IMR-90 (cell line): ENCODE data around the gene INAVA. TPM values are rescaled to one million over a fixed set of nuclear protein-coding genes. Genes with fewer than 3 reads are reported as not detected.

ENCODE experiments used
- ATAC-seq: fragments of 200-7000 bp; cut with Tn5 transposase; 2 replicates; pipeline ENCODE4 v1.9.1; 2020; ENCODE audit warnings: low read depth, mild to moderate bottlenecking, moderate library complexity
- BruUV-seq: library from RNA; stranded (reverse); fragments of 400-500 nt; replicated peaks from 2 replicates; lab custom pipeline; 2021; lab: Mats Ljungman, UMichigan
- CTCF ChIA-PET: fragments of 300-600 bp; formaldehyde crosslinking; extraction: SDS; loops from one replicate; lab custom pipeline; 2021; ENCODE audit warnings: antibody characterized with exemption; lab: Yijun Ruan, JAX
- POLR2A ChIA-PET: fragments of 300-600 bp; sonication (Branson Sonifier 250); formaldehyde crosslinking; loops from one replicate; lab custom pipeline; 2022; ENCODE audit warnings: antibody characterized with exemption; ENCODE audit not compliant: unreplicated experiment; lab: Charles Lee
- DNase-seq: peaks from one replicate; pipeline ENCODE4 v3.0.0; 2013
- H2AFZ ChIP-seq: replicated peaks from 2 replicates; pipeline ENCODE3; 2013; ENCODE audit warnings: low read length, mild to moderate bottlenecking; ENCODE audit not compliant: poor library complexity
- H2AK5ac ChIP-seq: 2 replicates; pipeline ENCODE4 v1.6.1; 2013; ENCODE audit warnings: low read depth, low read length, inconsistent platforms
- H2AK9ac ChIP-seq: replicated peaks from 2 replicates; pipeline ENCODE3; 2013; ENCODE audit warnings: mild to moderate bottlenecking, low read depth, low read length, moderate library complexity; ENCODE audit not compliant: poor library complexity
- H2BK120ac ChIP-seq: 2 replicates; pipeline ENCODE4 v1.6.1; 2013; ENCODE audit warnings: low read depth, low read length, inconsistent platforms
- H2BK15ac ChIP-seq: 3 replicates; pipeline ENCODE4 v1.6.1; 2013; ENCODE audit warnings: low read depth, low read length, inconsistent platforms
- H2BK20ac ChIP-seq: 2 replicates; pipeline ENCODE4 v1.6.1; 2013; ENCODE audit warnings: low read depth, mild to moderate bottlenecking, inconsistent platforms, low read length, moderate library complexity
- H2BK5ac ChIP-seq: 2 replicates; pipeline ENCODE4 v1.6.1; 2013; ENCODE audit warnings: mild to moderate bottlenecking, low read depth, low read length, inconsistent platforms; ENCODE audit not compliant: poor library complexity, severe bottlenecking
- H3K14ac ChIP-seq: replicated peaks from 2 replicates; pipeline ENCODE4 v1.6.1; 2013; ENCODE audit warnings: low read depth, low read length, inconsistent platforms
- H3K18ac ChIP-seq: 2 replicates; pipeline ENCODE4 v1.6.1; 2013; ENCODE audit warnings: low read depth, low read length, control low read depth
- H3K23ac ChIP-seq: 2 replicates; pipeline ENCODE4 v1.6.1; 2013; ENCODE audit warnings: low read depth, low read length, inconsistent platforms
- H3K27ac ChIP-seq: 2 replicates; pipeline ENCODE4 v1.5.1; 2013; ENCODE audit warnings: mild to moderate bottlenecking, control low read depth, low read length; ENCODE audit not compliant: insufficient read depth
- H3K27me3 ChIP-seq: 2 replicates; pipeline ENCODE4 v1.6.1; 2013; ENCODE audit warnings: low read length; ENCODE audit not compliant: control insufficient read depth, insufficient read depth
- H3K36me3 ChIP-seq: 2 replicates; pipeline ENCODE4 v1.6.1; 2013; ENCODE audit warnings: low read length, mixed read lengths; ENCODE audit not compliant: control insufficient read depth, insufficient read depth
- H3K4ac ChIP-seq: 2 replicates; pipeline ENCODE4 v1.6.1; 2013; ENCODE audit warnings: low read depth, low read length, inconsistent platforms
- H3K4me1 ChIP-seq: 2 replicates; pipeline ENCODE4 v1.6.1; 2013; ENCODE audit warnings: low read length, mixed read lengths; ENCODE audit not compliant: control insufficient read depth, insufficient read depth
- H3K4me2 ChIP-seq: 2 replicates; pipeline ENCODE4 v1.6.1; 2013; ENCODE audit warnings: low read depth, mild to moderate bottlenecking, control low read depth, low read length, moderate library complexity
- H3K4me3 ChIP-seq: 2 replicates; pipeline ENCODE4 v1.5.1; 2013; ENCODE audit warnings: low read depth, mild to moderate bottlenecking, control low read depth, low read length, moderate library complexity; ENCODE audit not compliant: insufficient read depth
- H3K56ac ChIP-seq: 2 replicates; pipeline ENCODE4 v1.6.1; 2013; ENCODE audit warnings: low read length, inconsistent platforms; ENCODE audit not compliant: insufficient read depth; ENCODE audit errors: extremely low read depth
- H3K79me1 ChIP-seq, 2 experiments: 2 replicates each; pipeline ENCODE4 v1.6.1; 2013; ENCODE audit warnings: low read length in 2 of 2, inconsistent platforms in 1 of 2, low read depth in 1 of 2
- H3K9ac ChIP-seq: 2 replicates; pipeline ENCODE4 v1.6.1; 2013; ENCODE audit warnings: low read depth, low read length, control low read depth
- H3K9me1 ChIP-seq: 2 replicates; pipeline ENCODE4 v1.6.1; 2013; ENCODE audit warnings: low read length, inconsistent platforms; ENCODE audit not compliant: insufficient read depth
- H3K9me3 ChIP-seq: 2 replicates; pipeline ENCODE4 v1.6.1; 2013; ENCODE audit warnings: low read length; ENCODE audit not compliant: control insufficient read depth, insufficient read depth
- H4K20me1 ChIP-seq: 2 replicates; pipeline ENCODE4 v1.6.1; 2013; ENCODE audit warnings: low read length, inconsistent platforms; ENCODE audit not compliant: insufficient read depth
- H4K5ac ChIP-seq: 2 replicates; pipeline ENCODE4 v1.6.1; 2013; ENCODE audit warnings: mild to moderate bottlenecking, low read depth, low read length, control low read depth
- H4K8ac ChIP-seq, 2 experiments: 2 replicates each; pipeline ENCODE4 v1.6.1; 2013; ENCODE audit warnings: low read depth in 2 of 2, low read length in 2 of 2, control low read depth in 1 of 2, inconsistent platforms in 1 of 2
- H4K91ac ChIP-seq: 2 replicates; pipeline ENCODE4 v1.6.1; 2013; ENCODE audit warnings: low read depth, low read length, inconsistent platforms; ENCODE audit not compliant: insufficient read depth
- BHLHE40 ChIP-seq: fragments of 150-350 bp; IDR thresholded peaks from 2 replicates; pipeline ENCODE4 v1.6.1; 2016; ENCODE audit warnings: mild to moderate bottlenecking, low read depth, low read length
- MAZ ChIP-seq: IDR thresholded peaks from 2 replicates; pipeline ENCODE4 v1.6.1; 2012; ENCODE audit warnings: low read depth, mild to moderate bottlenecking, low read length, improper control_type of control experiment, moderate library complexity, borderline replicate concordance
- MXI1 ChIP-seq: IDR thresholded peaks from 2 replicates; pipeline ENCODE4 v1.6.1; 2012; ENCODE audit warnings: low read depth, mild to moderate bottlenecking, low read length, moderate library complexity, borderline replicate concordance
- POLR2A ChIP-seq: IDR thresholded peaks from 2 replicates; pipeline ENCODE4 v1.6.1; 2012; ENCODE audit warnings: mild to moderate bottlenecking, low read depth, low read length
- RAD21 ChIP-seq: IDR thresholded peaks from 2 replicates; pipeline ENCODE4 v1.6.1; 2012; ENCODE audit warnings: low read length, improper control_type of control experiment
- RCOR1 ChIP-seq: IDR thresholded peaks from 2 replicates; pipeline ENCODE4 v1.6.1; 2012; ENCODE audit warnings: mild to moderate bottlenecking, low read length, improper control_type of control experiment; ENCODE audit not compliant: insufficient replicate concordance
- SMC3 ChIP-seq: fragments of 150-350 bp; IDR thresholded peaks from 2 replicates; pipeline ENCODE4 v1.6.1; 2016; ENCODE audit warnings: low read depth, mild to moderate bottlenecking, antibody characterized with exemption, low read length, moderate library complexity
- WGBS, 2 experiments: methylation state at CpG; one replicate each; pipeline versions ENCODE4 v1.1.5 to v1.1.7; 2013; ENCODE audit warnings: missing lambda C conversion rate in 2 of 2; ENCODE audit not compliant: insufficient read length in 1 of 2; ENCODE audit errors: extremely low coverage in 2 of 2; 5-methylcytosine and 5-hydroxymethylcytosine counted together
- dilution Hi-C: fragments of 300-500 bp; cut with HindIII; formaldehyde crosslinking; loops from one replicate; pipeline ENCODE4 v1.14.3; 2018; ENCODE audit warnings: low sequenced_read_pairs; ENCODE audit not compliant: unreplicated experiment
- in situ Hi-C: fragments of 300-500 bp; cut with MboI; formaldehyde crosslinking; loops from 3 replicates; pipeline ENCODE4 v1.14.3; 2019; ENCODE audit warnings: low sequenced_read_pairs, inconsistent platforms, mixed read lengths
- intact Hi-C: fragments of 100-400 bp; cut with micrococcal nuclease; formaldehyde crosslinking; loops from 2 replicates; pipeline ENCODE4 v1.10.0; 2022
- polyA plus RNA-seq, 3 experiments: library from polyadenylated mRNA; depleted of rRNA; stranded (reverse); fragments of >200 nt; gene quantifications; 2 replicates each; pipeline ENCODE4 v1.2.3, GENCODE V29; 2012; ENCODE audit warnings: low replicate concordance in 1 of 3
- total RNA-seq: library from RNA; depleted of rRNA; stranded (reverse); fragments of >200 nt; gene quantifications from 2 replicates; pipeline ENCODE4 v1.2.3, GENCODE V29; 2012

The INAVA gene
- total and polyA plus RNA-seq, 2 of the 4 experiments (the other 2 are of a cell fraction): under 0.01 to 0.07 TPM

DNA sequence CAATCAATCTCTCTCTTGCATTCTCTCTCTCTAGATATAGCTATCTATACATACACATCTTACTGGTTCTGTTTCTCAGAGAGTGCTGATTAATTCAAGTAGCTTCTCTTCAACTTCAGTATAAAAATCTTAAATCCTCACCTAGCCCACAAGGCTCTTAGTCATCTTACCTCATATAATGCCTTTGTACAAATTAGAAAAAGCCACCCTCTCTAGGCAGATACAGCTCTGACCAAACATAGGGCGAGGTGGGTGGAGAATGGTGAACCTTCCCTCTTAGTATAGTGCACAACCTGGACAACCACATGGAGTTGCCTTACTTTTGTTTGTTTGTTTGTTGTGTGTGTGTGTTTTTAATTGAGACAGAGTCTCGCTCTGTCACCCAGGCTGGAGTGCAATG lies 5.1 kb upstream of the INAVA start:
- Histone ChIP-seq H2AK9ac (no peak overlapping the region), H4K5ac (no peak overlapping the region), H3K27ac (no peak overlapping the region), H2BK15ac (no peak overlapping the region), H3K14ac (no peak overlapping the region), H3K4me3 (no peak overlapping the region), H3K18ac (no peak overlapping the region), H4K20me1 (no peaks in the 10 kb centered on the region), H3K36me3 (no peaks in the 10 kb centered on the region), H3K4me2 (no peak overlapping the region), H2AFZ (no peak overlapping the region), H2BK5ac (no peak overlapping the region), H3K9me1 (no peaks in the 10 kb centered on the region), H3K79me1 (no peaks in the 10 kb centered on the region), H2BK120ac (no peak overlapping the region), H3K27me3 (peaks cover 55% of the 10 kb centered on the region), H3K9me3 (no peaks in the 10 kb centered on the region), H2AK5ac (no peak overlapping the region), H3K56ac (no peak overlapping the region), H3K9ac (no peak overlapping the region), H4K91ac (no peak overlapping the region), H4K8ac (no peak overlapping the region), H3K23ac (no peak overlapping the region), H2BK20ac (no peak overlapping the region), H3K4ac (no peak overlapping the region), H3K4me1 (peaks cover 3% of the 10 kb centered on the region; the same call in 1 of the 2 replicates)
- intact Hi-C loops: loop anchor here (10.0 kb wide), 1 partner anchor 135 kb away; the partner anchor contains the start of gene KIF21B
- ChIA-PET CTCF (no interaction called here), POLR2A (no interaction called here)
- DNase-seq (no peak), ATAC-seq (no peak)
- BruUV-seq: no TSS peak
- no peak for TF ChIP-seq SMC3
- no peak for TF ChIP-seq MXI1
- TF ChIP-seq RAD21: no peak
- no peak for TF ChIP-seq RCOR1
- no peak for TF ChIP-seq POLR2A
- TF ChIP-seq BHLHE40: no peak
- TF ChIP-seq MAZ: no peak
- 88% methylated on average over 1 of the region's 2 CpGs; no CpG with 5 or more reads in 1 of the 2 experiments for WGBS, 2 experiments
- in situ Hi-C loops: no loop called here
- dilution Hi-C loops: no loop called here
